Measurements from ENCODE around the gene MACROD2.

GRCh38 chr20:15440049-15440820, 1444.9 kb downstream of the MACROD2 start:
- no peak for TF ChIP-seq CTCF (IDR thresholded peaks at IDR 0.05)
- no peak for TF ChIP-seq POLR2A (IDR thresholded peaks at IDR 0.05)
- no peak for TF ChIP-seq EP300 (IDR thresholded peaks at IDR 0.05)

Measured in ovary (tissue), 3 donors.